ENCODE results near the gene CRABP1.

CRABP1 gene

DNA sequence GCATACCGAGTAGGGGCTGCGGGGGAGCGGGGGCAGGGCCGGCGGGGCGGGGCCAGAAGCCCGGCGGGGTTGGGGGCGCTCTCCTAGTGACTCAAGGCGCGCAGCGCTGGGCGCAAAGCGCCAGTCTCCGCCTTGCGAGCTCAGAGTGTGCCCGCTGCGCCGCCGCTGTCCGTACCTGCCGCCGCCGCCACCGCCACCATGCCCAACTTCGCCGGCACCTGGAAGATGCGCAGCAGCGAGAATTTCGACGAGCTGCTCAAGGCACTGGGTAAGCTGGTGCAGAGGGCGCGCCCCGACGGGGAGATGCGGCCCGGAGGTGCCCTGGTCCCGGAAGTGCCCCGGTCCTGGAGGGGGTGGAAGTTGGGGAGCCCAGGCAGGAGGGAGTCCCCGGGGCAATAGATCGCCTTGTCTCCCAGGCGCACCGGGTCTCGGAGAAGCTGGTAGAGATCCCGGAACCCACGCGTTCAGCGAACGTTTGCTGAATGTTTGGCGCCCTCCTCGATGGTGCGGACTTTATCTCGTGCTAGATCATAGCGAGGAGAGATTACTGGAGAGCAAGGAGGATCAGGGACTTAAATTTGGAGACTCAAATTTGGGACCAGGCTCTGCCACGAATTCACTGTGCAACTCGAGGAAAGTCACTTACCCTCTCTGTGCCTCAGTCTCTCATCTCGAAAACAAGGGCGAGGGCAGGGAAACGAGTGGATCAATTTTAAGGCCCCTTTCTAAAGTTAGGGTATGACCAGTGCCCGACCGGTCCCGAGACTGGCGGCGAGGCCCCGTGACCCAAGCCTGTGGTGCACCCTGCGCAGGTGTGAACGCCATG, at the start of gene CRABP1:
CRABP1 (plus strand) TSS at position 123 of the 826 bp plus-strand sequence; CDS start at position 199, 76 bp downstream.
- no peak for DNase-seq (ENCODE audit: low read depth, low spot score)

DNA sequence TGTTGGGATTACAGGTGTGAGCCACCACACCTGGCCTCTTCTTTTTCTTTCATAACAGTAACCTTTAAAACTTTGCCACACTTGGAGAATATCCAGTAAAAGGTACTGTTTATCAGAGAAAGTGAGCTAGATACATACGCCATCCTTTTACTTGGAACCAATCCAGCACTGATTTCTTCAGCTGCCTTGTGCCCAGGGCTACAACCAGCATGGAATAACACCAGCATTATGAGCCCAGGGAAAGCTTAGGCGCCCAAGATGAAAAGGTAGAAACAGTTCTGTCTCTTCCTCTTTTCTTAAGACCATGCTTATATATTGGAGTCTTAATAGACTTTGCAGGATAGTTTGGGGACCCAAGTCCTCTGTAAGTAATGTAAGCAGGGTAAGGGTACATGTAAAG, 49.1 kb upstream of the CRABP1 start:
- DNase-seq (ENCODE audit: low read depth, low spot score): no peak

DNA sequence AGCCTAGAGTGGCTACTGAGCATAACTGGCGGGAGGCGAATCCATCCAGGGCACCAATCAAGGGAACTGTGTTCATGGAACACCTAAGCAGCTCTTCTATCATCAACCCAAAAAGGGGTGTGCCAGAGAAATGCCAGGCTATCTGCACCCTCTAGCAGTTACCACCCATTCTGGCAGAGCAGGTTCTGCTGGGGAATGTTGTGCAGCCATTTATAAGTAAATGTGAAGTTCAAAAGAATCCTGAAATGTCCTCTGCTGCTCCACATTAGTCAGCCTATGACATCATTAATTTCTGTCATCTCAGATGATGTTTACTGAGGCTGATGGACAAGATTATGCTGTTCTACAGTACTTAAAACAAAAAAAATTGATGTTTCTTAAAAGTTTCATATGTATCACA, 48.5 kb upstream of the CRABP1 start:
- no peak for DNase-seq (ENCODE audit: low read depth, low spot score)

DNA sequence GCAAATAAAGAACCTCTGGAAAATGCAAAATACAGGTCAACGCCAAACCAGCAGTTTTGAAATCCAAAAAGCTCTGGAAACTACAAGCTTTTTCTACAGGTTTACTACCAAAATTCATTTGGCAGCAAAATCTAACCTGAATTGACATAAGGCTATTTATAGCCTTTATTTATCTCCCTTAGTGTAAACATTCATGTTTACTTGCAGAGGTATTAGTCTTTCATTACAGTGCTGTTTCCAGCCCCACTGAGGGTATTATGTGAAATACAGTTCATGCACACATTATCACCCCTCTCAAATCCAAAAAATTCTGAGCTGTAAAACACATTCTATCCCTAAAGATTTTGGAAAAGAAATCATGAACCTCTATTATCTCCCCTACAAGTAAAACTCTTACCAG, 47.9 kb upstream of the CRABP1 start:
- no peak for DNase-seq (ENCODE audit: low read depth, low spot score)

DNA sequence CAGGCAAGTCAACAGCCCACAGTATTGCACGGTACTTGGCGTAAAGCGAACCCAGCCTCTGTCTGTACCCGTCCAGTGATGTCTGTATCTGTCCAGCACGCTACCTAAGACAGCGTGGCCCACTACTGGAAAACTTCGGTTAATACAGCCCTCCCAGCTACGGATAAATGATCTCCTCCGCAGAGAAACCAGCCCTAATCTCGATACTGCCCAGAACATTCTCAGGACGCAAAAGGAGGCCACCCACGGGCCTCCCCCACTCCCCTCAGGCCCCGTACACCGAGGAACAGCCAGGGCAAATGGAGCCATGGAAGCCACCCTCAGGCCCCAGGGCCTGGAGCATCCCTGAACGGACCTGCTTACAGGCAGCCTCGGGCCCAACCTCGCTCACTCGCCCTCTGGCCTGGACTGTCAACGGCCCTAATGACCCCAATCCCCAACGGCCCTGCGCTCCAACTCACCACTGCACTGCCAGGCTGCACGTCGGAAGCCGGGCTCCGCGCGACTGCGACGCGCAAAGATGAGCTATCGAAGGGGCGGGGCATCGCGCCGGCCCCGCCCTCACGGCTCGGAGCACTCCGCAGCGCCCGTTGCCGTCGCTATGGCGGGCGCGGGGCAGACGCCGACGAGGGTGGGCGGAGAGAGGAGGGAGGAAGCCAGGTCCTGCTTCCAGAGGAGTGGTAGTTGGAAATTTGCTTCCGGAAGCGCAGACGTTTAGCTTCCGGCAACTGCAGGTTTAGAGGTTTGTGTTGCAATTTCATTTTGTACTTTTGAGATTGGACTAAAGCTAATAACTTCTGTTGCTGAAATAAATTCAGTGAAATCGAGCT, 40.8 kb upstream of the CRABP1 start, which contains the start of gene SKIC8:
SKIC8 (minus strand) TSS at position 509 of the 830 bp plus-strand sequence. CDS start 3,923 bp downstream, outside the sequence.
- DNase-seq (ENCODE audit: low read depth, low spot score): peak; percentile 80

DNA sequence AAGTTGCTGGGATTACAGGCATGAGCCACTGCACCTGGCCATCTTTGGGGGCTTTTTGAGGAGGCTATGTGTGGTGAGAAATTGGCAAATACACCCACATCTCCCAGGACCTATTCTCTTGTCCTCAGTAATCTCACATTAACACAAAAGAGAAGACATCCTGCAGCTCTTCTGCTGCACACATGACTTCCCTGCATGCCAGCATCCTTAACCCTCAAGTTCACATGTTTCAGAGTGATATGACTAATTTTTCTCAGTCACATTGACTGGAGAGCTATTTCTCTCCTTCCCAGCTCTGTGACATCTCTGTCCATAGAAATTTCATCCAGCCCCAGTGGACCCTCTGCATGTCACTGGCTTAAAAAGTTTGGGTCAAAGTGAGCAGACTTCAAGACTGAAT, 38.8 kb upstream of the CRABP1 start:
- DNase-seq (ENCODE audit: low read depth, low spot score): no peak

DNA sequence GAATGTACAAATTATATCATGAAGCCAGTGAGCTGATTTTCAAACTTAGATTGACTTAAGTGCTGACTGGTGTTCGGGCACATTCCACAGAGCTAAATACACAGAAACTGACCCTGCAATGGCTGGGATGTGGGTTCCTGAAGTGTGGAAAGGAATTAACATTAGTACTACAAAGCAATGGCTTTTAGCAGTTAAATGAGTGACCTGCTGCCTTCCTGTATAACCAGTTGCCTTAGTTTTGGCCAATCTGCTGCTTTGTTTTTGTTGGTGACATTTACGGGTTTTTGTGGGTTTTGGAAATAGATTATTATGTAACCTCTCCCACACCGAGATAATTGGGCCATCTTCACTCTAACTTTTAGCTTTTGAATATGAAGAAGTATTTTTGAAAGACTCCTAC, 38.3 kb upstream of the CRABP1 start:
- DNase-seq (ENCODE audit: low read depth, low spot score): no peak

DNA sequence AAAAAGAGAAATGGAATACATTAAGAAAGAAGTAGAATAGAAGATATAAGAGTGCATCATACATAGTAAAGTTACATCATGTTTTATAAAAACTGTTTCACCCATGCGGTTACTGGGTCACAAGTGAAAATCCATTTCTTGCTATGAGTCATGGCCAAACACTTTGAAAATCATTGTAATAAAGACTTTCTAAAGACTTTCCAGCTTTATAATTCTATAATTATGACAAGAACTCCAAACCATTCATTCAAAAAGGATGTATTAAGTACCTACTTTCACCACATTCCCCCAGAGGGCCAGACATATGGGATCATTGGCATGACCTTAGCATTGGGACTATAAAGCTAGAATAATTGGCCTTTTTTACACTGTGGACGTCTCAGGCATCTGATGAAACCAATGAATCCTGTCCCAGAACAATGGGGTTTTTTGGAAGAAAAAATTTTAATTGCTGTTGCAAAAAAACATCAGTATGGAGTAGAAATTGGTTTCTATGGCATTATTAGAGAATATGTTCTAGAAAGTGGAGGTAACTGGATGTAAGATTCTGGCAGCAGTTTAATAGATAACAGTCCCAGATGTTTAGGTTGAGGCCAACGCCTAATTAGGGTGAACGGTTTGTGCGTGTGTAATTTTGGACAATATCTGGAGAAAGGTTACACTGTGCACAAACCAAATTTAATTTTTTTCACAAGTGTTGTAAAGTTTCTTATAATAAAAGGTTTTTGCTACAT, 37.4 kb upstream of the CRABP1 start:
- no peak for DNase-seq (ENCODE audit: low read depth, low spot score)

DNA sequence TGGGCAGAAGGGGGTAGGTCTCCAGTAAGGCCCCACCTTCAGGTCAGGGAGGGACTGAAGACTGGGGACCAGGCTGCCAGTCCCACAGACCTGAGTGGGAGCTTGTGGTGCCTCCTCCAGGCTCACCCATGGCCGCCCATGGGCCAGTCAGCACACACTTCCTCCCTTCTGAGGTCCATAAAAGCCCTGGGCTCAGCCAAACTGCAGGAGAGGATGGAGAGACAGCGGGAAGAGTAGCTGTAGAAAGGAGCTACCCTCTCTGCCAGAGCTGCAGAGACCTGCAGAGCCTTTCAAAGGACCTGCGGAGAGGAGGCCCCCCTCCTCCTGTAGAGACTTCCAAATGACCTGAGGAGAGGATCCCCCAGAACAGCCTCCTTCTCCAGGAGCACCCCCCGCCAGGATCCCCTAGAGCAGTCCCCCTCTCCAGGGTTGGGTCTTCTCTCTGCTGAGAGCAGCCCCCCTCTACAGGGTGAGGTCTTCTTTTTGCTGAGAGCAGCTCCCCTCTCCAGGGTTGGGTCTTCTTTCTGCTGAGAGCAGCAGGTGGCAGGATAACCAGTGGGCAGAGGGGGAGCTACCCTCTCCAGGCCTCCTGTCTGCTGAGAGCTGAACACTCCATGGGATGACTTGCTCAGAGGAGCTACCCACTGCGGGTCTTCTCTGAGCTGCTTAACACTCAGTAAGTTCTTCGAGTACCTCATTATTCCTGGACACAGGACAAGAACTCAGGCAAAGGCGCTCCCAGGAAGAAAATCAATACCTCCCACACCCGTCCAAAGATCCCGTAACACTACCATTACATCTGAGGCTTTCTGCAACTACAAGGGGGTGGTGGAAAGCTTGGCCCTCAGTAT, 35.7 kb upstream of the CRABP1 start:
- no peak for DNase-seq (ENCODE audit: low read depth, low spot score)

DNA sequence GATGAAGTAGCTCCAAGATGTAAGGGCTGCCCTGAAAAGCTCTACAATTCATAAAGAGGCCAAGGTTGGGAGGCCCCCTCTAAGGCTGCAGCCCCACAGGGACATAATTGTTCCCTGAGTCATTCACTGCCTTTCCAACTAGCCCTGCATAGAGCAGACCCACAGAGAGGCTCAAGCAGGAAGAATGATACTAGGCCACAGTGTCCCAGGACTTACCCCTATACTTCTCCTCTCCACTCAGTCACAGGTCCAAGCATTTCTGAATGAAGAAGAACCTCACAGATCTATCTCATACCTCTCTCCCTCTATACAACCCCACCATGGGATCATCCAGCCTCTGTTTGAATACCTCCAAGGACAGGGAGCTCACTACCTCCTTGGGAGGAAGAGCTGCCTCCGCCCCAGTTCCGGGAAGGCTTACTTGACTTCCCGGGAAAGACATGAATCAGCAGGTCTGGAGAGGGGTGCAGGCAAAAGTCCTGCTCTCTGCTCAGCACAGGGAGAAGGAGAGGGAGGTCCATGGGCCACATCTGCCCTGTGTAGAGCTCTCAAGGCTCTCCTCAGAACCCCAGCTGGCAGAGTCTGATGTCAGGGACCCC, 33.9 kb upstream of the CRABP1 start:
- peak; percentile 61 for DNase-seq (ENCODE audit: low read depth, low spot score)

DNA sequence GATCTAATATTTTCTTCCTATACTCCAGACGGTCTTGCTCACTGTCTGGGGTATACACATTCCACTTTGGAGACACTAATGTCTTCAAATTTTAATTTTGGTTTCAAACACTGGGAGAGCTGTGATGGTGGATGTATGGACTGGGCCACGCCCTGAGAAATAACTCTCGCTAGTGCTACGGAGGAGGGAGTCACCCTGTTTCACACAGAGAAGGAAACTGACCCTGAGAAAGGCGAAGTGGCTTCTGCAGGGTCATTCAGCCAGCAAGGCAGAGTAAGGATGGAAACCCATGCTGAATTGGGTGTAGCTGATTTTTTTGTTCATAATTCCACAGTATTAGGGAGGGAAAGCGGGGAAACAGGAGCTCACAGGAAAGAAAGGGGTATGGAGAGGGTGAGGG, 32.2 kb upstream of the CRABP1 start:
- no peak for DNase-seq (ENCODE audit: low read depth, low spot score)

DNA sequence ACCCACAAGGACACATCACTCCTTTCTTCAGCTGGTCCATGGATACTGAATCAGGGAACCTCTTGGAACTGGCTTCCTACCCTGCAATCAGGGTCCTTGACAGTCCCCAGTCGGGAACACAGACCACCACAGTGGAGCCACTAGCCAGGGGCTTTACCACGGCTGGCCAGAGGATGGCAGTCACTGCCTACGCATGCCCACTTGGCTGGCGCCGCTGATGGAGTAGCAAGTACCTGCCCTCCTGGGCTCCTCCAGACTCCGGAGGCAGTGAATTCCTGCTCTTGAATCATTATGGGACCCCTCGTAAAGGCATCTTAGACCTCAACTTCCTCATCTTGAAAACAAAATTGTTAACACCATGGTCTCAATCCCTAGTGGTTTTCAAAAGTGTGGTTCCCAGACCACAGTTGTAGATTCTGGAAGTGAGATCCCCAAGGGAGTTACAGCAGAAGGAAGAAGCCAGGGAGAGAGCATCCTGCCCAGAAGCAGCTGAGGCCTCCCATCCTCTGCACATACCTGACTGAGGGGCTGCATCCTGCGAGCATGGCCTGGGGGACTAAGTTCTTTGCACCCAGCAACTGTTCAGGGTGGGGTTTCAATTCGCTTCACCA, 31.6 kb upstream of the CRABP1 start:
- DNase-seq (ENCODE audit: low read depth, low spot score): no peak

DNA sequence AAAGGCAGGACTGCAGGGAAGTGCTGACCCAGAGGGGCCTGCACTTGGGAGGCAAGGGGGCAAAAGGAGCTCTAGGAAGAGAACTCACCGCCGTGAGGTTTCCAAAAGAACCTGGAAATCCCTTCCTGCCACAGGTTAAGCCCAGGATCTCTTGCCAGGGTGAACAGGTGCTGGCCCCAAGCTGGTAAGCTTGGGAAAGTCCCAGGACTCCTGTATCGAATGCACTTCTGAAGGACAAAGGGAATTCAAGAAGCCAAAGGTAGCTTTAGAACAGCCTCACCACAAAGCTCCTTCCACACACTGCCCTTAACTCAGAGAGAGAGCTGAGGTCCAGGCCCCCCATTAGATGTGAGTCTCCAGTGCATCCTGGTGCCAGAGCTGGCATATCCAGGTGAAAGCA, 28.9 kb upstream of the CRABP1 start:
- no peak for DNase-seq (ENCODE audit: low read depth, low spot score)

DNA sequence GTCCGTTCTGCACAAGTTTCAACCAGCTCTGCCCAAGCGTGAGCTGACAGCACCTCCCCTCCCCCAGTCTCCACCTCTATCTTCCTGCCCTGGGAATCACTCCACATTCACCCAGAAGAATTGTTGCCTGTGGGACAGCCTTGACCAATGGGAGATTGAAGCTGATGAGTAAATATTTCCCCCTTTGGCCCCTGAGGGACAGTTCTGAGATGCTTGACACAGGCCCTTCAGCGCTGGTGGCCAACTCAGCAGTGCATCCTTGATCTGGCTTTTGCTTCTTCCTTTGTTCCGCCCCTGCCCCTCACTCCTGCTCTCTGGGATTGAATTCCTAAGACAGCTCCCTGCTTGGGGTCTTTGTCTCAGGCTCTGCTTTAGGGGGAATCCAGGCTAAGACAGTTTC, 27.6 kb upstream of the CRABP1 start:
- no peak for DNase-seq (ENCODE audit: low read depth, low spot score)

DNA sequence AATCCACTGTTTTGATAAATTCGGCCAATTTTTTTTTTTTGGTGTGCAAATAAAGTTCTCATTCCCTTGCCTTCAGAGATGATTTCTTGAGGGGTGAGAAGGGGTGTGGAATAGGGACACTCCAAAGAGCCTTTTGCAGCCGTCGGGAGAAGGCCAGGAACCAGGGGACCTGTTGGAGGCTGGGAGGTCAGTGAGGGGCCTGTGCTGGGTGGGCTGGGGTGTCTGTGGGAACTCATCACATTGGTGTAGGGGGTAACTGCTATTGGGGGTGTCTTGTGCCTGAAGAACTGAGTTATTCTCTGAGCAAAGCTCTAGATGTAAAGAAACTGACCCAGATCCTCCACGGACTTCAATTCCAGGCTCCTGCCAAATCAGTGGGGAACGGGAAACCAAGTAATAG, 27.2 kb upstream of the CRABP1 start:
- DNase-seq (ENCODE audit: low read depth, low spot score): no peak

DNA sequence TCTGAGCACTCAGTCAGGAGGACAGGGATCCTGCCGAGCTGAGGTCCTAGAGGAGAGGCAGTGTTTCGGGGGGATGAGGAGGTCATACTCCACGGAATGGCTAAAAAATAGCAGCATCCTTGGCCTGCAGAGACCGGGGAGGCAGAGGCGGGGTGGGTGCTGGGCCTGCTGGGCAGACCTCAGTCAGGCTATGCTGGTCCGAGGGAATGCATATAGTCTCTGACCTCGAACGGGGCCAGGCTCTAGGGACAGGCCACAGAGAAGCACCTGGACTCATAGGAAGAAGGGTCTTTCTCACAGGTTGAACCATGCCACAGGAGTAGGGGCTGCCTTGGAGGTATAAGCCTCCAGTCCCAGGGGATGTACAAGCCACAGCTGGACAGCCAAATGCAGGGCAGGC, 26.8 kb upstream of the CRABP1 start:
- no peak for DNase-seq (ENCODE audit: low read depth, low spot score)

DNA sequence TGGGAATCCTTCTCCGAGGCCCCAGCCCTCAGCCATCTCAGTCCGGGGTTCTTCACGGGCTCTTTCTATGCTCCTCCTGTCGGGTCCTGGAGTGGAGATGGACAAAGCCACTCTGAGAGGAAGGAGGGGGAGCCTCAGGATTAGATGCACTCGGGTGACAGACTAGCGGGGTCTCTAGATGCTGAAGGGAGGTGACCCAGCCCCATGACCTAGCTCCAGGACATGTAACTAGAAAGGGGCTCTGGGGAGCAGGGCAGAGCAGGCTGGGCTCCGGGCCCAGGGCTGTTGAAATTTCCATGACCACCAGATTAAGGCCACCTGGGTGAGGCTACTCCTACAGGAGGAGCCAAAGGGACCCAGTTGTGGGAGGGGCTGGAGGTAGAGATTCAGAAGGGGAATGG, 26.0 kb upstream of the CRABP1 start:
- no peak for DNase-seq (ENCODE audit: low read depth, low spot score)

DNA sequence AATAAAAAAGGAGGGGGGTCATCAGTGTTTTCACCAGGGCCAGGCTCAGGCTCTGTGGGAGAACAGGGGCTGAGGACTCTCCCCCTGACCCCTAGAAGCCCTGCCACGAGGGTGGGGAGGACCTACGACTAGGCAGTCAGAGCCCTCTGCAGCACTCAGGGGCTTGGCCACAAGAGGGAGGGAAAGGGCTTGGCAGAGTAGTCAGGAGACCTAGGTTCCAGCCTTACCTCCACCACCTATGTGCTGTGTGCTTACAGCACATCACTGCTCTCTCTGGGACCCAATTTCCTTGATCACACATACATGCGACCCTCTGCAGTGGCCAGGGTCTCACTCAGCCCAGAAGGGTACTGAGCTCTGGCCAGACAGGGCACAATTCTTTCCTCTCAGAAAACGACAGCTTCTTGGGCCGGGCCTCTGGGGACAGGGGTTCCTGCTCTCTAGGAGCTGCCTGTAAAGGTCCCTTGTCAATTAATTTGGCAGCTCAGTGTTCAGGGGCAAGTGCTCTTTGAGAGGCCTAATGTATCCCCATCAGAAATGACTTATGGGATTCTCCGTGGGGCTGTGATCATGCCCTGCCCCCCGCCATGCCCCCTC, 24.4 kb upstream of the CRABP1 start:
- DNase-seq (ENCODE audit: low read depth, low spot score): no peak

DNA sequence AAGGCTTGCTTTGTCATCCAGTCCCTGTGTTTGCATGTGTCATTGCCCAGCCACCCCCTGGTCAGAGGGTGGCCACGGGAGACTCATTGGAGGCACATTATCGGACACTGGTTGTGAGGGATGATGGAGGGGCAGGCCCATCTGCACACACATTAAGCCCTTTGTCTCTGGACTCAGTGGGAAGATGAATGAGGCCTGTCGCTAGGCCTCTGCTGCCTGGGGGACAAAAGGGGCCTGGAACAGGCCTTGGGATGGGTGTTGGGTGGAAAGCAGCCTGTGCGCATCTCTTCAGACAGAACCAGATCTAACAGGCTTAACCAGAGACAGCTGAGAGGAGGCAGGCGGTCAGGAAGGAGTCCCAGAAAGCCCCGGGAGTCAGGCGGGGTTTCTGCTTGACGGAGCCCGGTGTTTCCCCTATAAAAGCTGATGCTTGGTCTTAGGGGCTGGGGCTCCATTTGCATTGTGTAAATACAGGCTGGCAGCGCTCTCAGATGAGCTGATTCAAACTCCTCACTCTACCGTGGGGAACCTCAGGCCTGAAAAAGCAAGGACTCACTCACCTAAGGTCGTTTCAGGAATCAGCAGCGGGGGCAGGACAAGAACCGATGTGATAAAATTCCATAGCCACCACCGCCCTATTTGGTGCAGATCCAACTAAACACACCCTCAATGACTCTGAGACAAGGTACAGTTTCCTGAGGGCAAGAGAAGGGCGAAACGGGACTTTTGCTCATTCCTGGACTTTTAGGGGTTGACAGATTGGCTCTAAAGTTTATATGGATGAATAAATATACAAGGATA, 23.7 kb upstream of the CRABP1 start:
- DNase-seq (ENCODE audit: low read depth, low spot score): no peak
